CD14-positive monocyte (primary cell): Measurements from ENCODE around the gene SNRPD3. TPM values are rescaled to one million over a fixed set of nuclear protein-coding genes. Genes with fewer than 3 reads are reported as not detected.
"Not testable (repeated sequence)": the region's sequence is repeated elsewhere in the genome, so short reads cannot be mapped to it uniquely, and the experiment has no call there.

Experiments
- DNase-seq, 3 donors: peaks; one replicate each; pipeline ENCODE4 v3.0.0-alpha.2; 2011 to 2022
- H2AFZ ChIP-seq: 2 replicates; pipeline ENCODE4 v1.6.0; 2012; ENCODE audit warnings: mild to moderate bottlenecking, low read depth, low read length, inconsistent platforms; ENCODE audit not compliant: insufficient read depth, poor library complexity, severe bottlenecking
- H3K27ac ChIP-seq, 2 donors: 1 replicate in 1 of 2; 2 replicates in 1 of 2; pipeline ENCODE4 v1.5.1; 2012 to 2013; ENCODE audit warnings: low read length in 2 of 2, control low read depth in 1 of 2, inconsistent platforms in 1 of 2, low read depth in 1 of 2, mild to moderate bottlenecking in 1 of 2
- H3K27me3 ChIP-seq, 2 donors: one replicate each; pipeline versions ENCODE4 v1.6.0 to v1.6.1; 2011 to 2013; ENCODE audit warnings: low read length in 2 of 2; ENCODE audit not compliant: control insufficient read depth in 2 of 2, insufficient read depth in 2 of 2
- H3K36me3 ChIP-seq, 2 donors: replicated peaks in 1 of 2; 1 replicate in 1 of 2; 2 replicates in 1 of 2; pipeline versions ENCODE4 v1.5.1 to v1.6.1; 2012 to 2013; ENCODE audit warnings: low read length in 2 of 2, control low read depth in 1 of 2, inconsistent platforms in 1 of 2, mild to moderate bottlenecking in 1 of 2; ENCODE audit not compliant: insufficient read depth in 2 of 2, control insufficient read depth in 1 of 2
- H3K4me1 ChIP-seq, 2 donors: 1 replicate in 1 of 2; 2 replicates in 1 of 2; pipeline versions ENCODE4 v1.5.1 to v1.6.1; 2012 to 2013; ENCODE audit warnings: low read length in 2 of 2, control low read depth in 1 of 2, inconsistent platforms in 1 of 2, mild to moderate bottlenecking in 1 of 2, moderate library complexity in 1 of 2; ENCODE audit not compliant: insufficient read depth in 2 of 2, control insufficient read depth in 1 of 2
- H3K4me2 ChIP-seq: replicated peaks from 2 replicates; pipeline ENCODE3; 2012; ENCODE audit warnings: low read length, moderate library complexity, mild to moderate bottlenecking; ENCODE audit not compliant: poor library complexity, severe bottlenecking; ENCODE audit errors: extremely low read depth
- H3K4me3 ChIP-seq, 3 experiments: fragments of 200-600 bp in 1 of 3; sonication (generic) in 1 of 3; replicated peaks in 1 of 3; 1 replicate in 2 of 3; 2 replicates in 1 of 3; pipeline ENCODE4 v1.5.1; 2011 to 2013; ENCODE audit warnings: low read length in 3 of 3, mild to moderate bottlenecking in 3 of 3, control low read depth in 2 of 3, low read depth in 2 of 3, inconsistent platforms in 1 of 3, moderate library complexity in 1 of 3
- H3K79me2 ChIP-seq: 2 replicates; pipeline ENCODE4 v1.6.0; 2012; ENCODE audit warnings: mild to moderate bottlenecking, control low read depth, inconsistent platforms, low read length, moderate library complexity; ENCODE audit not compliant: insufficient read depth
- H3K9ac ChIP-seq: 2 replicates; pipeline ENCODE4 v1.6.0; 2017; ENCODE audit warnings: low read length, mild to moderate bottlenecking; ENCODE audit not compliant: insufficient read depth, poor library complexity, severe bottlenecking
- H3K9me3 ChIP-seq, 2 donors: replicated peaks in 1 of 2; 1 replicate in 1 of 2; 2 replicates in 1 of 2; pipeline versions ENCODE4 v1.5.1 to v1.6.1; 2012 to 2013; ENCODE audit warnings: low read length in 2 of 2, control low read depth in 1 of 2; ENCODE audit not compliant: control insufficient read depth in 1 of 2, insufficient read depth in 1 of 2
- H4K20me1 ChIP-seq: 2 replicates; pipeline ENCODE4 v1.6.0; 2012; ENCODE audit warnings: mild to moderate bottlenecking, low read length, control low read depth, moderate library complexity; ENCODE audit not compliant: insufficient read depth
- H3K27ac Mint-ChIP-seq, 7 donors: one replicate each; pipeline ENCODE4 v1.8.0; 2020; ENCODE audit warnings: mild to moderate bottlenecking in 7 of 7, mixed read lengths in 7 of 7, moderate library complexity in 6 of 7, inconsistent platforms in 2 of 7
- H3K27me3 Mint-ChIP-seq, 3 donors: one replicate each; pipeline ENCODE4 v1.8.0; 2021 to 2022; ENCODE audit warnings: low read depth in 3 of 3, mild to moderate bottlenecking in 3 of 3, mixed read lengths in 3 of 3, moderate library complexity in 3 of 3, inconsistent platforms in 1 of 3
- H3K36me3 Mint-ChIP-seq, 2 donors: one replicate each; pipeline ENCODE4 v1.8.0; 2020; ENCODE audit warnings: mixed read lengths in 2 of 2, inconsistent platforms in 1 of 2, mild to moderate bottlenecking in 1 of 2
- H3K4me1 Mint-ChIP-seq: one replicate; pipeline ENCODE4 v1.8.0; 2020; ENCODE audit warnings: mild to moderate bottlenecking, mixed read lengths
- H3K4me3 Mint-ChIP-seq, 2 donors: one replicate each; pipeline ENCODE4 v1.8.0; 2020; ENCODE audit warnings: mild to moderate bottlenecking in 2 of 2, mixed read lengths in 2 of 2, moderate library complexity in 1 of 2
- H3K9me3 Mint-ChIP-seq, 7 donors: one replicate each; pipeline ENCODE4 v1.8.0; 2020 to 2022; ENCODE audit warnings: mixed read lengths in 7 of 7, mild to moderate bottlenecking in 6 of 7, moderate library complexity in 6 of 7, inconsistent platforms in 2 of 7
- WGBS: methylation state at CpG from one replicate; pipeline ENCODE4 v1.1.5; 2013; ENCODE audit warnings: missing lambda C conversion rate; ENCODE audit not compliant: insufficient coverage; 5-methylcytosine and 5-hydroxymethylcytosine counted together
- intact Hi-C, 2 donors: fragments of 100-400 bp; cut with micrococcal nuclease; formaldehyde crosslinking; loops; one replicate each; pipeline versions ENCODE4 v1.15.0 to v1.15.1; 2023
- polyA plus RNA-seq, 3 donors: library from polyadenylated mRNA; depleted of rRNA in 1 of 3; unstranded in 2 of 3; stranded (reverse) in 1 of 3; fragments of 300-500 nt in 2 of 3; fragments of >200 nt in 1 of 3; fragmentation: Illumina TruSeq in 2 of 3; gene quantifications; 1 replicate in 2 of 3; 2 replicates in 1 of 3; pipeline ENCODE4 v1.2.3, GENCODE V29; 2012 to 2021
- TF ChIP-seq, protein P1 (sequence below): fragments of 200-600 bp; IDR thresholded peaks from one replicate; pipeline ENCODE4 v1.8.0; 2022; ENCODE audit warnings: antibody characterized with exemption, mild to moderate bottlenecking

The SNRPD3 gene
- polyA plus RNA-seq, 3 donors: 71.8 to 115 (median 80.9) TPM

DNA sequence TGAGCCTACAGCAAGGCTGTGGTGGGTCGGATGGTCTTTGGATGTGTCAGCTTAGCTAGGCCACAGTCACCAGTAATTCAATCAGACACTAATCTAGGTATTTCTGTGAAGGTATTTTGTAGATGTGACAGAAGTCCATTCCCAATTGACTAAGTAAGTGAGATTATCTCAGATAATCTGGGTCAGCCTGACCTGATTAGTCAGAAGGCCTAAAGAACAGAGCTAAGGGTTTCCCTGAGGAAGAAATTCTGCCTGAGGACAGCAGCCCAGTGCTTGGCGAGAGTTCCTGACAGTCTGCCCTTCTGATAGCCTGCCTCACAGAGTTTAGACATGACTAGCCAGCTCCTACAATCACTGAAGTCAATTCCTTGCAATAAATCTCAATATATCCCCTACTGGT is 29.6 kb upstream of the SNRPD3 start:
- TF ChIP-seq, protein P1, sequence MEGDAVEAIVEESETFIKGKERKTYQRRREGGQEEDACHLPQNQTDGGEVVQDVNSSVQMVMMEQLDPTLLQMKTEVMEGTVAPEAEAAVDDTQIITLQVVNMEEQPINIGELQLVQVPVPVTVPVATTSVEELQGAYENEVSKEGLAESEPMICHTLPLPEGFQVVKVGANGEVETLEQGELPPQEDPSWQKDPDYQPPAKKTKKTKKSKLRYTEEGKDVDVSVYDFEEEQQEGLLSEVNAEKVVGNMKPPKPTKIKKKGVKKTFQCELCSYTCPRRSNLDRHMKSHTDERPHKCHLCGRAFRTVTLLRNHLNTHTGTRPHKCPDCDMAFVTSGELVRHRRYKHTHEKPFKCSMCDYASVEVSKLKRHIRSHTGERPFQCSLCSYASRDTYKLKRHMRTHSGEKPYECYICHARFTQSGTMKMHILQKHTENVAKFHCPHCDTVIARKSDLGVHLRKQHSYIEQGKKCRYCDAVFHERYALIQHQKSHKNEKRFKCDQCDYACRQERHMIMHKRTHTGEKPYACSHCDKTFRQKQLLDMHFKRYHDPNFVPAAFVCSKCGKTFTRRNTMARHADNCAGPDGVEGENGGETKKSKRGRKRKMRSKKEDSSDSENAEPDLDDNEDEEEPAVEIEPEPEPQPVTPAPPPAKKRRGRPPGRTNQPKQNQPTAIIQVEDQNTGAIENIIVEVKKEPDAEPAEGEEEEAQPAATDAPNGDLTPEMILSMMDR: no peak
- peak overlapping the region in 1 of 7 donors; percentile 37 for H3K27ac Mint-ChIP-seq
- H3K4me1 ChIP-seq: peaks cover 10 to 19% of the 10 kb centered on the region in 2 donors
- WGBS: no CpG with 5 or more reads among the region's 2 CpGs
- H3K4me3 ChIP-seq: no peak overlapping the region
- peaks cover 0 to 1% (median 0%) of the 10 kb centered on the region in 3 donors for H3K27me3 Mint-ChIP-seq
- H3K9ac ChIP-seq: no peak overlapping the region
- H3K4me3 Mint-ChIP-seq: no peak overlapping the region
- H3K36me3 ChIP-seq: no peaks in the 10 kb centered on the region
- H3K9me3 Mint-ChIP-seq: no peaks in the 10 kb centered on the region
- no peak for DNase-seq
- H3K36me3 Mint-ChIP-seq: no peaks in the 10 kb centered on the region
- no peaks in the 10 kb centered on the region for H3K79me2 ChIP-seq
- no peaks in the 10 kb centered on the region for H4K20me1 ChIP-seq
- no peaks in the 10 kb centered on the region for H3K27me3 ChIP-seq
- peaks cover 26% of the 10 kb centered on the region for H3K4me1 Mint-ChIP-seq
- H2AFZ ChIP-seq: no peak overlapping the region
- intact Hi-C loops: loop anchor here in 1 of 2 donors (5.0 kb wide), 1 partner anchor 199 kb away; no protein-coding TSS in a partner anchor
- H3K4me2 ChIP-seq: no peak overlapping the region
- no peak overlapping the region for H3K27ac ChIP-seq
- H3K9me3 ChIP-seq: no peaks in the 10 kb centered on the region

DNA sequence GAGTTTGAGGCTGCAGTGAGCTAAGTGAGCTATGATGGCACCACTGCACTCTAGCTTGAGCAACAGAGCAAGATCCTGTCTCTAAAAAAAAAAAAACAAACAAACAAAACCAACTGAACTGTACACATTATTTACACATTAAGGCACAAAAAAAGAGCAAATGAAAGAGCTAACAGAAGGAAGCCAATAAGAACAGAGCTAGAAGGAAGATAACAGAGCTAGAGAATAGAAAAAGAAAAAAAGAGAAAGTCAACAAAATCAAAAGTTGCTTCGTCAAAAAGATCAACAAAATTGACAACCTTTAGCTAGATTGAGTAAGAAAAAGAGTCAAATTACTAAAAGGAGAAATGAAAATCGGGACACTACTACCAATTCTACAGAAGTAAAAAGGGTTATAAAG is 25.9 kb upstream of the SNRPD3 start:
- no peak overlapping the region for H3K27ac ChIP-seq
- TF ChIP-seq, protein P1: no peak
- H3K36me3 ChIP-seq: no peaks in the 10 kb centered on the region
- no peak overlapping the region for H3K4me3 ChIP-seq
- Mint-ChIP-seq H3K27me3 (peaks cover 0 to 2% (median under 1%) of the 10 kb centered on the region in 3 donors), H3K27ac (peak overlapping the region in 2 of 7 donors; percentile 13 to 58), H3K4me1 (peaks cover 17% of the 10 kb centered on the region), H3K4me3 (no peak overlapping the region), H3K36me3 (no peaks in the 10 kb centered on the region), H3K9me3 (peaks cover 0 to under 1% (median 0%) of the 10 kb centered on the region in 7 donors)
- intact Hi-C loops: loop anchor here in 1 of 2 donors (5.0 kb wide), 1 partner anchor 203 kb away; no protein-coding TSS in a partner anchor
- H3K4me1 ChIP-seq: peaks cover 4 to 12% of the 10 kb centered on the region in 2 donors
- WGBS: no CpG with 5 or more reads among the region's 2 CpGs
- no peak overlapping the region for H2AFZ ChIP-seq
- no peak overlapping the region for H3K4me2 ChIP-seq
- no peak overlapping the region for H3K9ac ChIP-seq
- no peaks in the 10 kb centered on the region for H3K79me2 ChIP-seq
- H3K9me3 ChIP-seq: no peaks in the 10 kb centered on the region
- H4K20me1 ChIP-seq: no peaks in the 10 kb centered on the region
- DNase-seq: no peak
- H3K27me3 ChIP-seq: no peaks in the 10 kb centered on the region

DNA sequence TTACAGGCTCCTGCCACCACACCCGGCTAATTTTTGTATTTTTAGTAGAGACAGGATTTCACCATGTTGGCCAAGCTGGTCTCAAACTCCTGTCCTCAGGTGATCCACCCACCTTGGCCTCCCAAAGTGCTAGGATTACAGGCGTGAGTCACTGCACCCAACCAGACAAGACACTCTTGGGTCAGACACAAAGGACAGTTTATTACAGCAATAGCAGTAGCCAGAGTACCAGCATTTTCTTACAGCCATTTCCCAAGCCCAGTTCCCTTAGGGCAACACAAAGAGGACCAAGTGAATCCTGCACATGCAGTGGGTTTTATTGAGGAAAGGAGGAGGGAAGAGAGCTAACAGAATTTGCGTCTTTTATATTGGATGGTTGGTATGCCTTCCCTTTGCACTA is 24.8 kb upstream of the SNRPD3 start:
- H3K4me3 Mint-ChIP-seq, intact Hi-C loops, H3K36me3 ChIP-seq, H4K20me1 ChIP-seq, H3K27me3 Mint-ChIP-seq, H3K79me2 ChIP-seq, H3K4me2 ChIP-seq, H3K36me3 Mint-ChIP-seq, H2AFZ ChIP-seq, DNase-seq, H3K4me1 ChIP-seq, H3K4me3 ChIP-seq, H3K9me3 ChIP-seq, H3K27ac ChIP-seq, H3K9ac ChIP-seq, H3K9me3 Mint-ChIP-seq, H3K27me3 ChIP-seq, H3K27ac Mint-ChIP-seq: not testable (repeated sequence)
- 67% methylated on average over 2 of the region's 3 CpGs for WGBS
- peaks cover 11% of the 10 kb centered on the region for H3K4me1 Mint-ChIP-seq
